ENCODE results near the gene TBXA2R. TPM values are rescaled to one million over a fixed set of nuclear protein-coding genes. Genes with fewer than 3 reads are reported as not detected.
A peak's percentile ranks its signal among the peaks of the same experiment; 100 is the strongest.

The TBXA2R gene
- total RNA-seq, 1 experiment from 2014 or later, result not detected

DNA sequence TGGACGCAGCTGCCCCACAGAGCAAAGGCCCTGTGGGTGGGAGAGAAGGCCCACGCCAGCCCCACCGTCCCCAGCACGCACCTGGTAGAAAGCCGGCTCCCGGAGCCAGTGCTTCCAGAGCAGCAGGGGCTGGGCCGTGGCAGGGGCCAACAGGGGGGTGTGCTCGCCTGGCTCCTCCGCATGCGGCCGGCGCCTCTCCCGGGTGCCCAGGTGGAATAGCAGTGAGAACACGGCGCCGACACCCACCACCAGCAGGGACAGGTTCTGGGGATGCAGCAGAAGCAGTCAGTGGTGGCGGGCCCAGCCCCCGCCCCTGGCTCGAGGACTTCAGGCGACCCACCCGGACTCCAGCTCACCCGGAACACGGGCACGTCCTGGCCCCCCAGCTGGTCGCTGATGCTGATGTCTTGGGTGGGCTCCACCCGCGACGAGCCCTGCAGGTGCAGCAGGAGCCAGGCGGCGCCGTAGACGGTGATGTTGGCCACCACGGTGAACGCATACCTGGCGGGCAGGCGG lies 58.9 kb downstream of the TBXA2R start:
- intact Hi-C loops (cut with micrococcal nuclease), result no loop called here
- no TSS peak for BruUV-seq (replicated peaks)
- no peak overlapping the region for H3K4me3 Mint-ChIP-seq (ENCODE audit: unreplicated experiment)
- no peaks in the 10 kb centered on the region for H3K9me3 Mint-ChIP-seq (ENCODE audit: unreplicated experiment)
- peaks cover 54% of the 10 kb centered on the region for H3K36me3 Mint-ChIP-seq (ENCODE audit: insufficient read depth, unreplicated experiment)
- no peak overlapping the region for H3K27ac Mint-ChIP-seq (ENCODE audit: low read depth, unreplicated experiment)
- no peak for DNase-seq (ENCODE audit: unreplicated experiment)
- H3K4me1 Mint-ChIP-seq (ENCODE audit: insufficient read depth, unreplicated experiment), result peaks cover 11% of the 10 kb centered on the region
- ChIA-PET POLR2A (interaction anchor here (1.7 kb wide), 1 partner anchor 9 kb away, joined by 5 read pairs; the partner anchor contains the start of gene MFSD12), CTCF (interaction anchor here (0.7 to 1.4 kb wide), 2 partner anchors 9 to 1013 kb away, joined by 3 read pairs; no protein-coding TSS in a partner anchor)
- no peaks in the 10 kb centered on the region for H3K27me3 Mint-ChIP-seq (ENCODE audit: insufficient read depth, unreplicated experiment)
- TF ChIP-seq, protein P1, sequence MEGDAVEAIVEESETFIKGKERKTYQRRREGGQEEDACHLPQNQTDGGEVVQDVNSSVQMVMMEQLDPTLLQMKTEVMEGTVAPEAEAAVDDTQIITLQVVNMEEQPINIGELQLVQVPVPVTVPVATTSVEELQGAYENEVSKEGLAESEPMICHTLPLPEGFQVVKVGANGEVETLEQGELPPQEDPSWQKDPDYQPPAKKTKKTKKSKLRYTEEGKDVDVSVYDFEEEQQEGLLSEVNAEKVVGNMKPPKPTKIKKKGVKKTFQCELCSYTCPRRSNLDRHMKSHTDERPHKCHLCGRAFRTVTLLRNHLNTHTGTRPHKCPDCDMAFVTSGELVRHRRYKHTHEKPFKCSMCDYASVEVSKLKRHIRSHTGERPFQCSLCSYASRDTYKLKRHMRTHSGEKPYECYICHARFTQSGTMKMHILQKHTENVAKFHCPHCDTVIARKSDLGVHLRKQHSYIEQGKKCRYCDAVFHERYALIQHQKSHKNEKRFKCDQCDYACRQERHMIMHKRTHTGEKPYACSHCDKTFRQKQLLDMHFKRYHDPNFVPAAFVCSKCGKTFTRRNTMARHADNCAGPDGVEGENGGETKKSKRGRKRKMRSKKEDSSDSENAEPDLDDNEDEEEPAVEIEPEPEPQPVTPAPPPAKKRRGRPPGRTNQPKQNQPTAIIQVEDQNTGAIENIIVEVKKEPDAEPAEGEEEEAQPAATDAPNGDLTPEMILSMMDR (IDR thresholded peaks at IDR 0.05; ENCODE audit: unreplicated experiment), result no peak

DNA sequence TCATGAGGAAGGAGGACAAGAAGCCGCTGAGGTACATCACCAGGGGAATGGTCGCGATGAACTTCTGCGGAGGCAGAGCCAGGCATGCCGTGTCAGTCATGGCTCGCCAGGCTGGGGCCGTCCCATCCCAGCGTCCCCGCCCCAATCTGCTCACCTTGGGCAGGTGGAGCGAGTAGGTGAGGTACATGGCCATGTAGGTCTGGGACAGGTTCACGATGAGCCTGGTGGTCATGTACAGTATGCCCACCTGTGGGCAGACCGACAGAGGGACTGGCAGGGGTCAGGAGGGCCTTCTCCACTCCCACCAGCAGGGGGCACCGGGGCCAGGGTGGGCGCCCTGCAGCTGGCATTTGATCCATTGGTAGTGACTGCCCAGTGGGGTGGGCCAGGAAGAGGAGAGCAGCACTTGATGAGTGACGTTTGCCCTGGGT lies 59.4 kb downstream of the TBXA2R start:
- Mint-ChIP-seq H3K36me3 (ENCODE audit: insufficient read depth, unreplicated experiment) (peaks cover 53% of the 10 kb centered on the region), H3K4me3 (ENCODE audit: unreplicated experiment) (no peak overlapping the region), H3K27ac (ENCODE audit: low read depth, unreplicated experiment) (peak overlapping the region; percentile 31), H3K9me3 (ENCODE audit: unreplicated experiment) (no peaks in the 10 kb centered on the region), H3K4me1 (ENCODE audit: insufficient read depth, unreplicated experiment) (peaks cover 11% of the 10 kb centered on the region), H3K27me3 (ENCODE audit: insufficient read depth, unreplicated experiment) (no peaks in the 10 kb centered on the region)
- intact Hi-C loops (cut with micrococcal nuclease), result no loop called here
- peak; percentile 45 for DNase-seq (ENCODE audit: unreplicated experiment)
- ChIA-PET POLR2A (interaction anchor here (1.7 kb wide), 1 partner anchor 10 kb away, joined by 5 read pairs; the partner anchor contains the start of gene MFSD12), CTCF (interaction anchor here (0.7 to 1.8 kb wide), 5 partner anchors 9 to 1651 kb away, joined by 3 to 5 read pairs (median 3); no protein-coding TSS in a partner anchor)
- TF ChIP-seq, protein P1 (IDR thresholded peaks at IDR 0.05; ENCODE audit: unreplicated experiment), result peak; percentile 65
- no TSS peak for BruUV-seq (replicated peaks)

DNA sequence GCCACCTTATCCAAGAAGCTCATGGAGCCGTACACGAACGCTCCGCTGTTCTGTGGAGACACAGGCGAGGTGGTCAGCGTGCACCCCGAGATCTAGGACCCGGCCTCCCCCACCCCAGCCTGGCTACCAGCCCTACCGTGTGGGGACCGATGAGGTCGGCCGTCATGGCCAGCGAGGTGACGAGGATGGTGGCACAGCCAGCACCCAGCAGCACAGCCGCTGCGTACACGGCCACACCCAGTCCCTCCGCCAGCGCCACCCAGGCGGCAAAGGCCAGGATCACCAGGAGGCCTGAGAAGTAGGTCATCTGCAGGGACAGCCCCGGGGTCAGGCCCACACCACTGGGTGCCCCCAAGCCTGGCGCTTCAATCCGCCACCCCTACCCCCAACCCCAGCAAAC lies 60.6 kb downstream of the TBXA2R start:
- ChIA-PET POLR2A (interaction anchor here (0.6 to 2.1 kb wide), 2 partner anchors 8 to 11 kb away, joined by 3 to 15 read pairs; partner anchors contain the start of gene MFSD12), CTCF (interaction anchor here (0.6 to 3.0 kb wide), 10 partner anchors 8 to 407 kb away, joined by 3 to 22 read pairs (median 4); partner anchors contain the start of gene MFSD12)
- no peak for DNase-seq (ENCODE audit: unreplicated experiment)
- Mint-ChIP-seq H3K27me3 (ENCODE audit: insufficient read depth, unreplicated experiment) (no peaks in the 10 kb centered on the region), H3K36me3 (ENCODE audit: insufficient read depth, unreplicated experiment) (peaks cover 41% of the 10 kb centered on the region), H3K9me3 (ENCODE audit: unreplicated experiment) (no peaks in the 10 kb centered on the region), H3K4me3 (ENCODE audit: unreplicated experiment) (no peak overlapping the region), H3K27ac (ENCODE audit: low read depth, unreplicated experiment) (no peak overlapping the region), H3K4me1 (ENCODE audit: insufficient read depth, unreplicated experiment) (peaks cover 11% of the 10 kb centered on the region)
- BruUV-seq (replicated peaks), result no TSS peak
- TF ChIP-seq, protein P1 (IDR thresholded peaks at IDR 0.05; ENCODE audit: unreplicated experiment), result no peak
- intact Hi-C loops (cut with micrococcal nuclease), result no loop called here

DNA sequence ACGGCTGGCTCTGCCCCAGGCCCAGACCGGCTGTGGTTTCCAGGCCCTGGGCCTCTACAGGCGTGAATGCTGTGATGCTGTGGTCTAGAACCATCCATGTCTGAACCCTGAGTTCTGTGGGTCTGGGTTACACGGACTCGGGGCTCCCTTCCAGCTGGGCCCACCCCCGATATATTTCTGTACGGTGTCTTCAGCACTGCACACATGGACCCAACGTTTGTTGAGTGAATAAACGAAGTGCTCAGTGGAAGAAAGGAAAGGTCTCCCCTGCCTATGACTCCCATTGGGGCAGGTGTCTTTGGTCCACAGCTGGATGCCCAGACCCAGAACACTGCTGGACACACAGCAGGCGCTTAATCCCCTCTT lies 61.0 kb downstream of the TBXA2R start:
- peak overlapping the region; percentile 85 for H3K27ac Mint-ChIP-seq (ENCODE audit: low read depth, unreplicated experiment)
- H3K4me3 Mint-ChIP-seq (ENCODE audit: unreplicated experiment), result no peak overlapping the region
- H3K9me3 Mint-ChIP-seq (ENCODE audit: unreplicated experiment), result no peaks in the 10 kb centered on the region
- CTCF ChIA-PET, result interaction anchor here (0.6 to 3.0 kb wide), 11 partner anchors 9 to 219 kb away, joined by 3 to 22 read pairs (median 4); partner anchors contain the start of genes MFSD12 and TJP3
- H3K4me1 Mint-ChIP-seq (ENCODE audit: insufficient read depth, unreplicated experiment), result peaks cover 11% of the 10 kb centered on the region
- BruUV-seq (replicated peaks), result no TSS peak
- DNase-seq (ENCODE audit: unreplicated experiment), result no peak
- TF ChIP-seq, protein P1 (IDR thresholded peaks at IDR 0.05; ENCODE audit: unreplicated experiment), result no peak
- peaks cover 41% of the 10 kb centered on the region for H3K36me3 Mint-ChIP-seq (ENCODE audit: insufficient read depth, unreplicated experiment)
- POLR2A ChIA-PET, result interaction anchor here (0.6 to 2.1 kb wide), 3 partner anchors 8 to 32 kb away, joined by 3 to 15 read pairs (median 3); partner anchors contain the start of gene MFSD12
- intact Hi-C loops (cut with micrococcal nuclease), result loop anchor here (1.0 kb wide), 1 partner anchor 73 kb away; no protein-coding TSS in a partner anchor
- no peaks in the 10 kb centered on the region for H3K27me3 Mint-ChIP-seq (ENCODE audit: insufficient read depth, unreplicated experiment)
